KG1 (cell line): Measurements from ENCODE around the gene HMCN2.

Experiments used
- DNase-seq: peaks from one replicate; lab custom pipeline; 2025; lab: John Stamatoyannopoulos, UW

HMCN2 gene

GRCh38 chr9:130366072-130366471 is 100.5 kb downstream of the HMCN2 start:
- DNase-seq: no peak

GRCh38 chr9:130366888-130367550 is 101.5 kb downstream of the HMCN2 start:
- DNase-seq: no peak

DNA sequence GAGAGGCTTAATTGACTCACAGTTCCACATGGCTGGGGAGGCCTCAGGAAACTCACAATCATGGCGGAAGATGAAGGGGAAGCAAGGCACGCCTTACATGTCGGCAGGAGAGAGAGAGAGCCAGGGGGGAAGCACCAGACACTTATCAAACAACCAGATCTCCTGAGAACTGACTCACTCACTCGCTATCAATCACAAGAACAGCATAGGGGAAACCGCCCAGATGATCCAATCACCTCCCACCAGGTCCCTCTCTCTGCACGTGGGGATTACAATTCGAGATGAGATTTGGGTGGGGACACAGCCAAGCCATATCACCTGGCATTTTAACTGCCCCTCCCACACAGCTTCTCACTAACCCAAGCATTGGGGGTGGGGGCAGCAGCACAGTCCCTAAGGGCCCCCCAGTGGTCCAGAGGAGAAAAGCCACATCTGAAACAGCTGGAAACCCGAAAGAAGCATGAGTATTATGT is 103.1 kb downstream of the HMCN2 start:
- no peak for DNase-seq

DNA sequence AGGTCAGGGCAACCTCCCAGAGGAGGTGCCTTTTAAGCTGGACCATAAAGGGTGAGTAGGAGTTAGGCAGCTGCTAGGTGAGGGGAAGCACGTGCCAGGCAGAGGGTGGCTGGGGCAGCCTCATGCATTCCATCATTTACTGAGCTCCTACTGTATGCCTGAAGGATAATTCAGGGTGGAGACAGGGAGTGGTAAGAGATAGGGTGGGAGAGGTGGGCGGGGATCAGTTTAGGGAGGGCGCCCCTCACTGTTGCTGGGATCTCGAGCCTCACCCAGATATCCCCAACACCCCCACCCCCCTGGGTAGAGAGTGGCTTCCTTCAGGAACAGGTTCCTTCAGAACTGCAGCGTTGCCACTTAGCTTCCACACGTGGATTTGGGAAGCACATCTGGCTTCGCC is 104.7 kb downstream of the HMCN2 start:
- DNase-seq: no peak

DNA sequence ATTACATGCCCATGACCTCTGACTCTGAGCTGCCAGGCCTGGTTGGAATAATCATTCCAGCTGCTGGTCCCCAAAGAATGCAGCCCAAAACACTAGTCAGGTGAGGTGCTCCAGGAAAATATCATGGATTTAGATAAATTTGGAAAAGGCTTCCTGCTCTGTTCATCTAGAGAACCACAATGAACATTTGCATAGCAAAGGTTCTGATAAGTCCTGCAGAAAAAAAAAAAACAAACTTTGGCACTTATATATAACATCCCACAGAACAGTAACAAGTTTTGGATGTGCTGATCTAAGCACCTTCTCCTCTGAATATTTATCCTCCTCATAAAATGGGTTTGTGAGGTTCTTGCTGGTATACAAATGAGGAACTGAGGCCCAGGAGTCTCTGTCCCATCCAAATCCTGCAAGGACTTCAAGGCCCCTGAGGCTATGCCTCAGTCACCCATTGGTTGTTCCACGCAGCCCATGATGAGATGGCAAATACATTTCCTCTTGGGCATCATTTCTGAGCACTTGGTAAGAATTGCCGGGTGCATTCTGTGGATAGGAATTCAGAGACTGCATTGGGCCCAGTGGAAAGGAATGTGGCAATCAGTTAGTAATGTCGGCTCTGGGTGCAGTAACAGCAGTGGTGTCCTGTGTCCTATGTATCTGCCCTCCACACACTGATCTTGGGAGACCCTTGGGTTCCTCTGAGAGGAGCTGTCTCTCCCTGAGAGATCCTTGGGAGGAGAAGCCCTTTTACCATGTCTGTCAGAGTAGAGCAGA is 105.8 kb downstream of the HMCN2 start:
- no peak for DNase-seq

DNA sequence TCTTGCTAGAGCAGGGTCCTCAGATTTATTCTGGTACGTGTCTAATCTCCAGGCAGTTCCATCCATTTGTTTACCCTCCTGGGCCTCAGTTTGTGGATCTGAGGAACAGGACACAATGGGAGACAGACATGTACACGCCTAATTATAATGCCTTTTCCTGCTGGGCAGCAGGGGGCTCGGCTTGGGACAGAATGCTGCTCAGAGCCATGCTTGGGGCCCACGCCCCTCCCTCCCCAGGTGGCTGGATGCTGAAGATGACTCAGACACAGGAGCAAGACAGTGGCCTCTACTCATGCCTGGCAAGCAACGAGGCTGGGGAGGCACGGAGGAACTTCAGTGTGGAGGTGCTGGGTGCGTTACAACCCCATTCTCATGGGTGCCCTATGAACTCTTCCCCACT is 106.5 kb downstream of the HMCN2 start:
- DNase-seq: no peak

DNA sequence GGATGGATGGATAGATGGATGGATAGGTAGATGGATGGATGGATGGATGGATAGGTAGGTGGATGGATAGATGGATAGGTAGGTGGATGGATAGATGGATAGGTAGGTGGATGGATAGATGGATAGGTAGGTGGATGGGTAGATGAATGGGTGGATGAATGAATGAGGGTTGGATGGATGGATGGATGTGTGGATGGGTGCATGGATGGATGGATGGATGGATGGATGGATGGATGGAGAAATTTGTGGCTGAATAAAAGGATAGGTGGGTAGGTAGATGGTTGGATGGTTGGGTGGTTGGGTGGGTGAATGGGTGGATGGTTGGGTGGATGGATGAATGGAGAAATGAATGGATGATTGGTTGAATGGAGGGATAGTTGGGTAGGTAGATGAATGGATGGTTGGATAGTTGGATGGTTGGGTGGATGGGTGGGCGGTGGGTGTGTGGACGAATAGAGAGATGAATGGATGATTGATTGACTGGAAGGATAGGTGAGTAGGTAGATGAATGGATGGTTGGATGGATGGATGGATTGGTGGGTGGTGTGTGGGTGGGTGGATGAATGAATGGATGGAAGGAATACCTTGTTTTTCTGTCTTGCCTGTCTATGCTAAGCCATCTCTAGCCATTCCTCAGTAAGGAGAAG is 108.2 kb downstream of the HMCN2 start:
- no peak for DNase-seq

DNA sequence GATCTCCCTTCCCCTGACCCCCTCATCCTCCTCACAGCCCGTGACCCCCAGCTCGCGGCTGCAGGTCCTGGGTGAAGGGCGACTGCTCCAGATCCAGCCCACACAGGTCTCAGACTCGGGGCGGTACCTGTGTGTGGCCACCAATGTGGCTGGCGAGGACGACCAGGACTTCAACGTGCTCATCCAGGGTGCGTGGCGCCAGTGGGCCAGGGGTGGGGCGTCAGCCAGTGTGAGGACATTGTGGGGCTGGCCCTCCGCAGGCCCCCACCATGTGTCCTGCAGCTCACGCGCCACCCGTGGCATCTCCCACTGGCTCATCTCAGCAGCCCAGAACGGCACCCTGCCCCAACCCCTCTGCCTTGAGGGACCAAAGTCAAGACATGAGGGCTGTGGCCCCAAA is 112.1 kb downstream of the HMCN2 start:
- no peak for DNase-seq

GRCh38 chr9:130378875-130379648 is 113.5 kb downstream of the HMCN2 start:
- no peak for DNase-seq

GRCh38 chr9:130379649-130379970 is 114.0 kb downstream of the HMCN2 start:
- no peak for DNase-seq

DNA sequence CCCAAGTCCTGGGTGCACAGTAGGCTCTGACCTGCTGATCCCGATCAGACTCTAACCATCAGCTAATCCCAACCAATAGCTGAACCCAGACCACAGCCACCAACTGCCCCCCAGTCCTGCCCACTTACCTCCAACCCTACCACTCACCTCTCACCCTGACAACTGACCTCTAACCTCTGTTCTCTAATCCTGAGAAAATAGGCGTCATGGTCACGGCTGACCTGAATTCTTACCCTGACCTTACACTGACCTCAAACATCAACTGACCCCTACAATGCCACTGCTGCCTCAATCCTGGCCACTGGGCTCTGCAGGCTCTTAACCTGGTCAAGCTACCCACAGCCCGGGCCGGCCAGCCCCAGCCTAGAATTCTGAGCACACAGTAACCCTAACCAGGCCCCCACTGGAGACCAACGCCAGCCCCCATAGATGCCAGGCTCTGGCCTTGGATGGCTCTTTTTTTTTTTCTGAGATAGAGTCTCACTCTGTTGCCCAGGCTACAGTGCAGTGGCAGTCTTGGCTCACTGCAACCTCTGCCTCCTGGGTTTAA is 115.4 kb downstream of the HMCN2 start:
- no peak for DNase-seq

DNA sequence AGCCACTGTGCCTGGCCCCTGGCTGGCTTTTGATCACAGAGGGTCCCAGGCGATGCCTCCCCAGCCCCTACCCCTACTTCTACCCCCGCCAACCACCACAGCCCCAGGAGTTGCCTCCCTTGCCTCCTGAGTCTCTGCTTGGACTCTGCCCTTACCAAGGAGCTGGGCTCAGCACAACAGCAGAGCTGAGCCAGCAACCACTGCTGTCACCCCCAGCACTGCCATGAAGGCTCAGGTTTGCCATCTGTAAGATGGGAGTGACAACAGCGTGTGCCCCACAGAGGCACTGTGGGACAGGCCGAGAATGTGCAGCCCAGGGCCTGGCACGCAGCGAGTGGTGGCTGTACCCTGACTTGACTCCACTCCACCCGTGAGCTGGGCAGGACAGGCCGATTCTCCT is 116.1 kb downstream of the HMCN2 start:
- no peak for DNase-seq

- no peak for DNase-seq
These were observed 116.5 kb downstream of the HMCN2 start for GRCh38 chr9:130382096-130382495.

DNA sequence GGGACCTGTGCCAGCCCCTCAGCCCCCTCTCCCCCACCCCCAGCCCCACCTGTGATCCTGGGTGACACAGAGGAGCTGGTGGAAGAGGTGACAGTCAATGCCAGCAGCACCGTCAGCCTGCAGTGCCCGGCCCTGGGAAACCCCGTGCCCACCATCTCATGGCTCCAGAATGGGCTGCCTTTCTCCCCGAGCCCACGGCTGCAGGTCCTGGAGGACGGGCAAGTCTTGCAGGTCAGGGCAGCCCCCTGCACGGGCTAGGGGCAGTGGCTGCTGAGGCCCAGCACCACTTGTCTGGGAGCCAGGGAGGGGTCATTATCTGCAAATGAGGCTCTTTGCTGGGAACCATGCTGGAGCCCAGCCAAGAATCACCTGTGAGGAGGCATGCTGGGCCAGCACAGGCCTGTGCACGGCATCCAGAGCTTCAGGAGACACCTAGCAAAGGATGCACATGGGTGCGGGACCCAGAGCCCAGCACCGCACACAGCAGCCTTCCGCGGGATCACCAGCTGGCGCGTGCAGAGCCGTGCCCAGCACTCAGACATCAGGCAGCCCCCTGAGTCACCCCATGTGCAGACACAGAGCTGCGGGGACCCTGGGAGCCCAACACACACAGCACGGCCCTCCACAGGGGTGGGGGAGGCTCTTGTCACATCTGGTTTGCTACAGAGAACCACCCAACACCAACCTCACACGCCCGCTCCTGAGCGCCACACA is 117.2 kb downstream of the HMCN2 start:
- no peak for DNase-seq

DNA sequence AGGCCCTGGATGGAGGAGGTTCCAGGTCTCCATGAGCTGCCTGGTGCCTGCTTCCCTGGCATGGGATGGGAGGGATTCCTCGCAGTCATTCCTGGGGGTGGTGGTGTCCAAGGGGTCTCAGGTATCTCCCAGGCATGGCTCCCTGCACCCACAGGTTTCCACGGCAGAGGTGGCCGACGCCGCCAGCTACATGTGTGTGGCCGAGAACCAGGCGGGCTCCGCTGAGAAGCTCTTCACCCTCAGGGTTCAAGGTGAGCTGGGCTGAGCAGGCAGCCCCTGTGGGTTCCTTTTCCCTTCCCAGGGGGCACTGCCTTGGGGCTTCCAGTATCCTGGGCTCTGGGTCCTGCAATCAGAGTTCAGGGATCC is 117.8 kb downstream of the HMCN2 start:
- no peak for DNase-seq

- DNase-seq: no peak
These were observed 118.6 kb downstream of the HMCN2 start for GRCh38 chr9:130383979-130384676.

GRCh38 chr9:130385257-130385656 is 119.7 kb downstream of the HMCN2 start:
- DNase-seq: no peak

DNA sequence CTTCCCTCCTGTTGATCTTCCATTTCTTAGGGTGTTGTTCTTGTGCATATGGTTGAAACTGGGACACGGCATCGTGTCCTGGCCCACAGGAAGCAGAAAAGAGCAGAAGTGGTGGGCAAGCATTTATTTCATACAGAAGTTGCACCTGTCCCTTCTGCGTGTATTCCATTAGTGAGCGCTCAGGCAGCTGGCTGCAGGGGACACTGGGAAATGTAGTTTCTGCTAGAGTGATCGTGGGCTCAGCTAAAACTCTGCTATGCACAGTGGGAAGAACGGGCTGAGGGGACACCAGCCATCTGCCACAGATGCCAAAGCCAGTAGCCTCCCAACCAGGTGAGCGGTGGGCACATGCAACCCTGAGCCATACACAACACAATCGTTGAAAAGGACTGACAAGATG is 121.8 kb downstream of the HMCN2 start:
- no peak for DNase-seq

- no peak for DNase-seq
These were observed 122.3 kb downstream of the HMCN2 start for GRCh38 chr9:130387905-130388304.

DNA sequence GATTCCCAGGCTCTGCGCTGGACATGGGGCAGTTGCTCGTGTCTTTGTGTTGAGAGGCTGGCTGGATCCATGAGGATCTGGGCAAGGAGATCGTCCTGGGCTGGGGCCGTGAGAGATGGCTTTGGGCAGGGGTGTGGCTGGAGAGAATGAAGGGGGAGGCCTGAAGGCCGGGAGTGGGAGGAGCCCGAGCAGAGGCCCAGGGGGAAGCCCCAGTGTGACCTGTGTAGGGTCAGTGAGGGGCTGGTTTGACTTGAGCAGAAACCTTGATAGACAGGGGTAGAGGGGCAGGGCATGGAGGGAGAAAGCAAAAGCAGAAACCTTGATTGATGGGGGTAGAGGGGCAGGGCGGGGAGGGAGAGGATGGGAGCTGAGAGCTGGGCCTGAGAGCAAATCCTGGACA is 124.8 kb downstream of the HMCN2 start:
- no peak for DNase-seq

DNA sequence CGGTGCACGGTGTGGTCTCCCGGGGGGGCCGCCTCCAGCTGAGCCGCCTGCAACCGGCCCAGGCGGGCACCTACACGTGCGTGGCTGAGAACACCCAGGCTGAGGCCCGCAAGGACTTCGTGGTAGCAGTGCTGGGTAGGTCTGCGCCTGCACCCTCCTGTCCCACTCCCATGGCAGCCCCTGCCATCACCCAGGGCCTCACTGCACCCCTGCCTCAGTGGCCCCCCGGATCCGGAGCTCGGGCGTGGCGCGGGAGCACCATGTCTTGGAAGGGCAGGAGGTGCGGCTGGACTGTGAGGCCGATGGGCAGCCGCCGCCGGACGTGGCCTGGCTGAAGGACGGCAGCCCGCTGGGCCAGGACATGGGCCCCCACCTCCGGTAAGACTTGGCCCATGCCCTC is 125.4 kb downstream of the HMCN2 start:
- no peak for DNase-seq
